ENCODE data around the gene OR52L1. TPM values are rescaled to one million over a fixed set of nuclear protein-coding genes. Genes with fewer than 3 reads are reported as not detected.

Gene OR52L1
- polyA plus RNA-seq, 3 donors: not detected

- Histone ChIP-seq H3K4me1 (ENCODE audit: control insufficient read depth in 1 of 2, insufficient read depth in 2 of 2, low read length in 2 of 2) (peaks cover 19 to 26% of the 10 kb centered on the region in 2 donors), H3K4me2 (replicated peaks; ENCODE audit: extremely low read depth, low read length, poor library complexity, severe bottlenecking) (no peak overlapping the region), H3K9ac (ENCODE audit: insufficient read depth, low read length, poor library complexity, severe bottlenecking) (no peak overlapping the region), H3K27ac (ENCODE audit: low read depth in 1 of 2, low read length in 2 of 2) (peak overlapping the region; percentile 53 to 62), H4K20me1 (ENCODE audit: insufficient read depth, low read length) (no peaks in the 10 kb centered on the region), H3K4me3 (replicated peaks in 1 of 3; ENCODE audit: low read depth in 2 of 3, low read length in 3 of 3) (no peak overlapping the region), H2AFZ (ENCODE audit: insufficient read depth, low read depth, low read length, poor library complexity, severe bottlenecking) (peak overlapping the region; percentile 52), H3K79me2 (ENCODE audit: insufficient read depth, low read length) (no peaks in the 10 kb centered on the region), H3K9me3 (replicated peaks in 1 of 2; ENCODE audit: control insufficient read depth in 1 of 2, insufficient read depth in 1 of 2, low read length in 2 of 2) (peaks cover 10 to 27% of the 10 kb centered on the region in 2 donors), H3K36me3 (replicated peaks in 1 of 2; ENCODE audit: control insufficient read depth in 1 of 2, insufficient read depth in 2 of 2, low read length in 2 of 2) (no peaks in the 10 kb centered on the region), H3K27me3 (ENCODE audit: control insufficient read depth in 2 of 2, insufficient read depth in 2 of 2, low read length in 2 of 2) (peaks cover 0 to 2% of the 10 kb centered on the region in 2 donors)
- H3K27ac Mint-ChIP-seq: peak overlapping the region in 3 of 7 donors; percentile 21 to 64 (median 46)
- H3K4me1 Mint-ChIP-seq: peaks cover 25% of the 10 kb centered on the region
- peak; percentile 25 to 60 (median 34) for DNase-seq
- peaks cover 9 to 28% (median 12%) of the 10 kb centered on the region in 7 donors for H3K9me3 Mint-ChIP-seq
- peaks cover 2 to 13% (median 3%) of the 10 kb centered on the region in 3 donors for H3K27me3 Mint-ChIP-seq (ENCODE audit: low read depth in 3 of 3)
- intact Hi-C loops (cut with micrococcal nuclease): no loop called here
- 38% methylated on average over 3 of the region's 4 CpGs for WGBS (ENCODE audit: insufficient coverage)
- no peak for TF ChIP-seq CTCF (IDR thresholded peaks at IDR 0.05)
- H3K36me3 Mint-ChIP-seq: peaks cover 1 to 3% of the 10 kb centered on the region in 2 donors
- H3K4me3 Mint-ChIP-seq: peak overlapping the region in 1 of 2 donors; percentile 46
These were observed 25.4 kb upstream of the OR52L1 start for GRCh38 chr11:6012035-6012668.

- TF ChIP-seq CTCF (IDR thresholded peaks at IDR 0.05): no peak
- DNase-seq: no peak
- H3K36me3 ChIP-seq (replicated peaks in 1 of 2; ENCODE audit: control insufficient read depth in 1 of 2, insufficient read depth in 2 of 2, low read length in 2 of 2): no peaks in the 10 kb centered on the region
- peaks cover 0 to 5% (median 0%) of the 10 kb centered on the region in 7 donors for H3K9me3 Mint-ChIP-seq
- peaks cover 0 to 5% of the 10 kb centered on the region in 2 donors for H3K9me3 ChIP-seq (replicated peaks in 1 of 2; ENCODE audit: control insufficient read depth in 1 of 2, insufficient read depth in 1 of 2, low read length in 2 of 2)
- intact Hi-C loops (cut with micrococcal nuclease): no loop called here
- no peak within 1 kb of the TSS for H3K27ac Mint-ChIP-seq
- peaks cover 0 to 8% of the 10 kb centered on the region in 2 donors for H3K27me3 ChIP-seq (ENCODE audit: control insufficient read depth in 2 of 2, insufficient read depth in 2 of 2, low read length in 2 of 2)
- H2AFZ ChIP-seq (ENCODE audit: insufficient read depth, low read depth, low read length, poor library complexity, severe bottlenecking): no peak within 1 kb of the TSS
- H3K4me3 ChIP-seq (replicated peaks in 1 of 3; ENCODE audit: low read depth in 2 of 3, low read length in 3 of 3): no peak within 1 kb of the TSS
- no peaks in the 10 kb centered on the region for H3K79me2 ChIP-seq (ENCODE audit: insufficient read depth, low read length)
- no peaks in the 10 kb centered on the region for H4K20me1 ChIP-seq (ENCODE audit: insufficient read depth, low read length)
- no peak within 1 kb of the TSS for H3K4me2 ChIP-seq (replicated peaks; ENCODE audit: extremely low read depth, low read length, poor library complexity, severe bottlenecking)
- H3K27me3 Mint-ChIP-seq (ENCODE audit: low read depth in 3 of 3): peaks cover 0 to 24% (median 5%) of the 10 kb centered on the region in 3 donors
- peaks cover 5% of the 10 kb centered on the region in 2 donors for H3K4me1 ChIP-seq (ENCODE audit: control insufficient read depth in 1 of 2, insufficient read depth in 2 of 2, low read length in 2 of 2)
- no peak within 1 kb of the TSS for H3K9ac ChIP-seq (ENCODE audit: insufficient read depth, low read length, poor library complexity, severe bottlenecking)
- H3K4me3 Mint-ChIP-seq: no peak within 1 kb of the TSS
- no peak within 1 kb of the TSS for H3K27ac ChIP-seq (ENCODE audit: low read depth in 1 of 2, low read length in 2 of 2)
- H3K4me1 Mint-ChIP-seq: peaks cover 13% of the 10 kb centered on the region
- no peaks in the 10 kb centered on the region for H3K36me3 Mint-ChIP-seq
These were observed 20.1 kb upstream of the OR52L1 start, which contains the start of gene OR56A4 for GRCh38 chr11:6006846-6007245. TSS of gene OR56A4 (minus strand) at chr11:6006946. CDS start at chr11:6002992, 3,954 bp downstream.
